Measurements from ENCODE around the gene USP7.

GRCh38 chr16:8899709-8900317, 63.9 kb downstream of the USP7 start:
- TF ChIP-seq EZH2 (IDR thresholded peaks at IDR 0.05; ENCODE audit: insufficient read depth, poor library complexity, severe bottlenecking) (no peak), EZH2phosphoT487 (IDR thresholded peaks at IDR 0.05; ENCODE audit: insufficient read depth, low read depth) (no peak)

Data from GM23248 (cell line).